SU-DHL-6 (cell line): ENCODE data around the gene DCAF15.

Experiments
- H2AFZ ChIP-seq: fragments of 200-600 bp; sonication (generic); 2 replicates; pipeline ENCODE4 v1.6.1; 2014; ENCODE audit warnings: low read depth, mild to moderate bottlenecking, moderate library complexity, mixed read lengths, antibody characterized with exemption, low read length; ENCODE audit not compliant: severe bottlenecking
- H3F3A ChIP-seq: fragments of 200-600 bp; shearing (Covaris generic); 2 replicates; pipeline ENCODE4 v1.6.0; 2016; ENCODE audit warnings: antibody characterized with exemption, mild to moderate bottlenecking; ENCODE audit not compliant: insufficient read depth
- H3K27ac ChIP-seq: fragments of 200-600 bp; sonication (generic); 2 replicates; pipeline ENCODE4 v1.5.1; 2016; ENCODE audit warnings: low read depth, mild to moderate bottlenecking, low read length, moderate library complexity, mixed read lengths
- H3K27me3 ChIP-seq: fragments of 200-600 bp; sonication (generic), shearing (Covaris generic); 2 replicates; pipeline ENCODE4 v1.6.0; 2014; ENCODE audit warnings: mild to moderate bottlenecking, low read length
- H3K36me3 ChIP-seq: fragments of 200-600 bp; sonication (generic); 2 replicates; pipeline ENCODE4 v1.6.1; 2014; ENCODE audit warnings: mild to moderate bottlenecking, low read length, mixed read lengths
- H3K4me2 ChIP-seq: fragments of 300-600, 200-600 bp; shearing (Covaris generic), sonication (generic); 2 replicates; pipeline ENCODE4 v1.6.0; 2014; ENCODE audit warnings: low read length, low read depth, mild to moderate bottlenecking; ENCODE audit not compliant: poor library complexity, severe bottlenecking
- H3K4me3 ChIP-seq: fragments of 200-600 bp; sonication (generic); 2 replicates; pipeline ENCODE4 v1.5.1; 2014; ENCODE audit warnings: antibody characterized with exemption, low read length, mild to moderate bottlenecking, mixed read lengths; ENCODE audit not compliant: insufficient read depth, poor library complexity, severe bottlenecking
- H3K79me2 ChIP-seq: fragments of 200-600 bp; sonication (generic); 2 replicates; pipeline ENCODE4 v1.6.1; 2014; ENCODE audit warnings: mild to moderate bottlenecking, low read length, moderate library complexity; ENCODE audit not compliant: insufficient read depth
- H3K9ac ChIP-seq: fragments of 200-600 bp; sonication (generic); 2 replicates; pipeline ENCODE4 v1.7.0; 2014; ENCODE audit warnings: mild to moderate bottlenecking, low read length
- H3K9me2 ChIP-seq: fragments of 200-600 bp; sonication (generic); replicated peaks from 2 replicates; pipeline ENCODE4 v1.6.1; 2014; ENCODE audit warnings: low read length; ENCODE audit not compliant: insufficient read depth
- H3K9me3 ChIP-seq: fragments of 200-600 bp; sonication (generic); 2 replicates; pipeline ENCODE4 v1.6.1; 2014; ENCODE audit warnings: low read length, mixed read lengths; ENCODE audit not compliant: insufficient read depth
- H4K20me1 ChIP-seq: fragments of 200-600 bp; sonication (generic); 2 replicates; pipeline ENCODE4 v1.6.1; 2014; ENCODE audit warnings: low read depth, mild to moderate bottlenecking, antibody characterized with exemption, low read length, moderate library complexity, mixed read lengths
- EZH2phosphoT487 ChIP-seq: fragments of 200-600 bp; sonication (generic), shearing (Covaris generic); conservative IDR thresholded peaks from 2 replicates; pipeline ENCODE4 v1.6.1; 2018; ENCODE audit warnings: mild to moderate bottlenecking, antibody characterized with exemption, low read length, moderate library complexity, mixed read lengths
- TF ChIP-seq, protein P1 (sequence below): fragments of 200-600 bp; sonication (generic); IDR thresholded peaks from one replicate; pipeline ENCODE4 v1.5.1; 2017; ENCODE audit warnings: antibody characterized with exemption, mild to moderate bottlenecking, low read length, moderate library complexity; ENCODE audit not compliant: insufficient read depth, poor library complexity, severe bottlenecking

DCAF15 gene

DNA sequence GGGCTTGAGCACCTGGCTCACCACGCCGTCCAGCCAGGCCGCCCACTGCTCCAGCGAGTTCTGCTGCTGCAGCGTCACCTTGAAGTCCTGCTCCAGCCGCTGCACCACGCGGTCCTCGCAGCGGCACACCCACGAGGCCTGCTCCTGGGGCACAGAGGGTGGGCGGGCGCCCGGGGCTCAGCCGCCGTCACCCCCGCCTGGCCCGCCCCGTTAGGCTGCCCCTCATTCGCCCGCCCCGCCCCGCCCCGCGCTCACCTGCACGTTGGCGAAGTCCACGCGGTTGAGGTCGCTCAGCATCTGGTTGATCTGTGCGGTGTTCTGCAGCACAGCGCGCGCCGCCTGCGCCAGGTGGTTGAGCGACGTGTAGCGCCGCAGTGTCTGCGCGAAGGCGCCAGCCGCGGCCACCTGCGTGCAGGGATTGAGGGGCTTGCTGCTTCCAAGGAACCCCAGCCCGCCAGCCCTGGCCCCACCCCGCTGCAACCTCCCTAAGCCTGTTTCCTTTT lies 11.3 kb downstream of the DCAF15 start:
- Histone ChIP-seq H3K9ac (no peak overlapping the region), H3K79me2 (no peaks in the 10 kb centered on the region), H3K4me3 (no peak overlapping the region), H3K36me3 (0 out of 2 replicates have a peak, but pooled peaks cover 2% of the 10 kb centered on the region), H3K27me3 (no peaks in the 10 kb centered on the region), H2AFZ (no peak overlapping the region), H3K4me2 (no peak overlapping the region), H4K20me1 (no peaks in the 10 kb centered on the region), H3K27ac (no peak overlapping the region), H3K9me2 (no peaks in the 10 kb centered on the region), H3F3A (peaks cover 4% of the 10 kb centered on the region; the same call in 1 of the 2 replicates), H3K9me3 (no peaks in the 10 kb centered on the region)
- TF ChIP-seq EZH2phosphoT487, result no peak
- TF ChIP-seq, protein P1, sequence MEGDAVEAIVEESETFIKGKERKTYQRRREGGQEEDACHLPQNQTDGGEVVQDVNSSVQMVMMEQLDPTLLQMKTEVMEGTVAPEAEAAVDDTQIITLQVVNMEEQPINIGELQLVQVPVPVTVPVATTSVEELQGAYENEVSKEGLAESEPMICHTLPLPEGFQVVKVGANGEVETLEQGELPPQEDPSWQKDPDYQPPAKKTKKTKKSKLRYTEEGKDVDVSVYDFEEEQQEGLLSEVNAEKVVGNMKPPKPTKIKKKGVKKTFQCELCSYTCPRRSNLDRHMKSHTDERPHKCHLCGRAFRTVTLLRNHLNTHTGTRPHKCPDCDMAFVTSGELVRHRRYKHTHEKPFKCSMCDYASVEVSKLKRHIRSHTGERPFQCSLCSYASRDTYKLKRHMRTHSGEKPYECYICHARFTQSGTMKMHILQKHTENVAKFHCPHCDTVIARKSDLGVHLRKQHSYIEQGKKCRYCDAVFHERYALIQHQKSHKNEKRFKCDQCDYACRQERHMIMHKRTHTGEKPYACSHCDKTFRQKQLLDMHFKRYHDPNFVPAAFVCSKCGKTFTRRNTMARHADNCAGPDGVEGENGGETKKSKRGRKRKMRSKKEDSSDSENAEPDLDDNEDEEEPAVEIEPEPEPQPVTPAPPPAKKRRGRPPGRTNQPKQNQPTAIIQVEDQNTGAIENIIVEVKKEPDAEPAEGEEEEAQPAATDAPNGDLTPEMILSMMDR, result no peak

DNA sequence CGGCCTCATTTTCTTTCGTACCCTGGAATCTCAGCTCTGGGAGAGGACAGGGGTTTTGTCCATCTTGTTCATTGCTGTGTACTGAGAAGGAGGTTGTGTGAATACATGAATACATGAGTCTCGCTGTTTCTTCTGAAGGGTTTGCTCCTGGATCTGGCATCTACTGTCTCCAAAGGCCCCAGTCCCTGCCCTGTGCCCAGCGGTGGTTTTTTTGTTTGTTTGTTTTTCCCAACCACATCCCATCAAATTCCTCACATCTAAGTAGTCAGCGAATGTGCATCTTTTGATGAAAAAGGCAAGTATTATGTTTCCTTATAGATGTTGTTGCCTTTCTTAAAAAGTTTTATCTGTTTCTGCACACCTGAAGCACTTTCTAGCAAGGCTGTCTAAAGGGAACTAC lies 12.5 kb downstream of the DCAF15 start:
- TF ChIP-seq, protein P1, result no peak
- no peak for TF ChIP-seq EZH2phosphoT487
- H3K27ac ChIP-seq, result no peak overlapping the region
- H3K4me2 ChIP-seq, result no peak overlapping the region
- H3F3A ChIP-seq, result peaks cover 4% of the 10 kb centered on the region; the same call in 1 of the 2 replicates
- no peaks in the 10 kb centered on the region for H3K9me3 ChIP-seq
- no peaks in the 10 kb centered on the region for H3K79me2 ChIP-seq
- no peaks in the 10 kb centered on the region for H3K27me3 ChIP-seq
- H3K4me3 ChIP-seq, result no peak overlapping the region
- no peak overlapping the region for H3K9ac ChIP-seq
- H4K20me1 ChIP-seq, result no peaks in the 10 kb centered on the region
- H3K9me2 ChIP-seq, result no peaks in the 10 kb centered on the region
- 0 out of 2 replicates have a peak, but pooled peaks cover 2% of the 10 kb centered on the region for H3K36me3 ChIP-seq
- H2AFZ ChIP-seq, result no peak overlapping the region

GRCh38 chr19:13965377-13965896 lies 13.1 kb downstream of the DCAF15 start:
- Histone ChIP-seq H3K27ac (no peak overlapping the region), H3K79me2 (no peaks in the 10 kb centered on the region), H3K9me2 (no peaks in the 10 kb centered on the region), H3K9ac (no peak overlapping the region), H3K9me3 (no peaks in the 10 kb centered on the region), H3F3A (peaks cover 4% of the 10 kb centered on the region; the same call in 1 of the 2 replicates), H3K36me3 (0 out of 2 replicates have a peak, but pooled peaks cover 2% of the 10 kb centered on the region), H3K4me3 (no peak overlapping the region), H4K20me1 (no peaks in the 10 kb centered on the region), H2AFZ (no peak overlapping the region), H3K4me2 (no peak overlapping the region), H3K27me3 (no peaks in the 10 kb centered on the region)
- TF ChIP-seq EZH2phosphoT487, result no peak
- TF ChIP-seq, protein P1, result no peak
